Stimulated activated CD4-positive, alpha-beta T cell treated with anti-CD3 and anti-CD28 coated beads, Interleukin-1b, Interleukin-23, amount 100 ng/mL, for 4 hours (primary cell): ENCODE measurements around the gene FAH.
"Not testable (repeated sequence)": the region's sequence is repeated elsewhere in the genome, so short reads cannot be mapped to it uniquely, and the experiment has no call there.

Source experiments
- DNase-seq, 2 donors: peaks; one replicate each; pipeline ENCODE4 v3.0.0-alpha.2; 2020; ENCODE audit warnings: low read depth in 2 of 2

FAH gene

DNA sequence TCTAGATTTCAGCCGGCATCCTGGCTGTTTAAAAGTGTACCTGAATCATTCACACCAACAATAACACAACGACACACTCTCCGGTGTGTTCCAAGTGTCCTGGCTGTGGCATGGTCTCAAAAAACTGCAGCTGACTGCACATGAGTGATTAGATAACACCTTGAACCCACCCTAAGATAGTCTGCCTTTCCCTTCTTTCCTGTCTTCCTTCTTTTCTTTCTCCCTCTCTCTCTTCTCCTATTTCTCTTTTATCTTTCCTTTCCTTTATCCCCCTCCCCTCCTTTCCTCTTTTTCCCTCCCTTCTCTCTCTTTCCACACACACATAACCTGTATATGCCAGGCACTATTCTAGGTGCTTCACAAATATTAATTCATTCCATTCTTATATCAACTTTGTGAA, 1.2 kb upstream of the FAH start:
- DNase-seq, result no peak

DNA sequence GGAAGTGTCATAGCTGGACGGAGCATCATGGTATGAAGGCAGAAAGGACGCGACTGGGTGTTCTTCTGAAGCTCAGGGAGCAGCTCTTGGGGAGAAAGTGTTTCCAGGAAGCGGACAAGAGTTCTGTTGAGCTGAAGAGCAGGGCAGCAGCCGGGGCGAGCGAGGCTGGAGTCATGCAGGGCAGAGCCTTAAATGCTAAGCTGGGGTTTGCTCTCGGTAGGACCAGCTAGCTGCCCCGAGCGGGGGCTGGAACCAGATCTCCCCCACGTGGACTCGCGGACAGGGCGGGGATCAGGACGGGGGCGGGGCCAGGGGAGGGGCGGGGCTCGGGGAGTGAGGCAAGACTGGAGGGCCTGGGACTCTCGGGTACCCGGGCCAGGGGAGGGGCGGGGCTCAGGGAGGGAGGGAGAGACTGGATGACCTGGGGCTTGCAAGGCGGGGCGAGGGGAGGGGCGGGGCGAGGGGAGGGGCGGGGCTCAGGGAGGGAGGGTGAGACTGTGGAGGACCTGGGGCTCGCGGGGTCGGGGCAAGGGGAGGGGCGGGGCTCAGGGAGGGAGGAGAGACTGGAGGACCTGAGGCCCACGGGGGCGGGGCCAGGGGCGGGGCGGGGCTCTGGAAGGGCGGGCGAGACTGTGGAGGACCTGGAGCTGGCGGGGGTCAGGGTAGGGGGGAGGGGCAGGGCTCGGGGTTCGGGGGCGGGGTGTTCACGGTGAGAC, 461 bp upstream of the FAH start:
- DNase-seq, result peak; percentile 81 to 90

DNA sequence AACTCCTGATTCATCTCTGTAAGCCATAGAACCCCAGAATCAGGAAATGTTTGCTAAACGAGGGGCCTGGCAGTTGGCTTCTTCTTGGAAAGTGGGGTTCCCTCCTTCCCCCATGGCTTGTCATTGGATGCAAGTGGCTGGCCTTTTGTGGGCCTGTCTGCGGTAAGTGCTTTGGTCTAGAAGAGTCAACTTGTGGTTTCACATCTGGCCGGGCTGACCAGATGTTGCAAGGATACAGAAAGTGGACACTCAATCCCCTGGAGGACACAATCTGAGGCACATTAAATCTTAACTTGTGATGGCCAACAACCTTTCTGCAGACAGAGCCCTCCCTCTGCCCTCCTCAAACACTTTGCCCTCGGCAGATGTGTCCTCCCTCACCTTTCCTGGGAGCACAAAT, 1.1 kb downstream of the FAH start:
- no peak for DNase-seq

DNA sequence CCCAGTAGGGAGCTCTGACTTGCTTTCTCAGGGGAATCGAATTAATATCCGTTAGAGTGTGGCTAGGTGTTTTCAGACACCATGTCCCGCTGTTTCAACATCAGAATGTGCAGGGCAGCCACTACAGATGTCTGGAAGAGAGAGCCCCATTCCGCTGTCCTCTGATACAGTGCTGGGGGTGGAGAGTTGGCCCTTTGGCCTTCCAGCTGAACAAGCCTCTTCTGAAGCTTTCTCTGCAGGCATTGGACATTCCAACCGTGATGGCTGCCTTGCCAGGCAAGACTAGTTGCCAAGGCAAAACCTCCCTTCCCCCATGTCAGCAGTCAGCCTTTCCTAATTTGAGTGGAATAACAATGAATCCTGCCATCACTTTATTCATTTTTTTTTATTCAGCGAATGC, 1.5 kb downstream of the FAH start:
- DNase-seq, result no peak

DNA sequence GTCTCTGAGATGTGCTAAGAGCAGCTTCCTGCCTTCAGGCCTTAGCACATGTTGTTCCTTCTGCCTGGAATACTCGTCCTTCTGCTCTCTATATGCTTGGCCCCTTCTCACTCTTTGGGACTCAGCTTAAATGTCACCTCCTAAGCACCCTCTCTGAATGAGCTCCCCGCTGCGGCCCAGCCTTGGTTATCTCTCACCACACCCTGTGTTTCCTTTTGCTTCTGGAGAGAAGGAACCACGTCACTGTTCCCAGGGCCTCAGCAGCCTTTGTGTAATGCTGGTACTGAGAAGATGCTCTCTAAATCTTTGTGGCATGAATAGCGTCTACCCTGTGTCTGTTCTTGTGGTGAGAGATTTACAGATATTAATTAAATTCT, 2.2 kb downstream of the FAH start:
- no peak for DNase-seq

DNA sequence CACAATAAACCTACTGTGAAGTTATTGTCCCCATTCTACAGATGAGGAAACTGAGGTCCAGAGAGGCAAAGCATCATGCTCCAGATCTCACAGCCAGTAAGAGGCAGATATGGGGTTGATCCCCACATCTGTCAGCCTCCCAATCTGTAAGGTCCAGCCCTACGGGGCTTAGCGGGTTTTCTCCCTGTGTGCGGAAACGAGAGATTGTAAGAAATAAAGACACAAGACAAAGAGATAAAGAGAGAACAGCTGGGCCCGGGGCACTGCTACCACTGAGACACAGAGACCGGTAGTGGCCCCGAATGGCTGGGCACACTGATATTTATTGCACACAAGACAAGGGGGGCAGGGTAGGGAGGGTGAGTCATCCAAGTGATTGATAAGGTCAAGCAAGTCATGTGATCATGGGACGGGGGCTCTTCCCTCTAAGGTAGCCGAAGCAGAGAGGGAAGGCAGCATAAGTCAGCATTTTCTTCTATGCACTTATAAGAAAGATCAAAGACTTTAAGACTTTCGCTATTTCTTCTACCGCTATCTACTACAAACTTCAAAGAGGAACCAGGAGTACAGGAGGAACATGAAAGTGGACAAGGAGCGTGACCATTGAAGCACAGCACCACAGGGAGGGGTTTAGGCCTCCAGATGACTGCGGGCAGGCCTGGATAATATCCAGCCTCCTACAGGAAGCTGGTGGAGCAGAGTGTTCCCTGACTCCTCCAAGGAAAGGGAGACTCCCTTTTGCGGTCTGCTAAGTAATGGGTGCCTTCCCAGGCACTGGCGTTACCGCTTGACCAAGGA, 2.8 kb downstream of the FAH start:
- DNase-seq, result not testable (repeated sequence)

DNA sequence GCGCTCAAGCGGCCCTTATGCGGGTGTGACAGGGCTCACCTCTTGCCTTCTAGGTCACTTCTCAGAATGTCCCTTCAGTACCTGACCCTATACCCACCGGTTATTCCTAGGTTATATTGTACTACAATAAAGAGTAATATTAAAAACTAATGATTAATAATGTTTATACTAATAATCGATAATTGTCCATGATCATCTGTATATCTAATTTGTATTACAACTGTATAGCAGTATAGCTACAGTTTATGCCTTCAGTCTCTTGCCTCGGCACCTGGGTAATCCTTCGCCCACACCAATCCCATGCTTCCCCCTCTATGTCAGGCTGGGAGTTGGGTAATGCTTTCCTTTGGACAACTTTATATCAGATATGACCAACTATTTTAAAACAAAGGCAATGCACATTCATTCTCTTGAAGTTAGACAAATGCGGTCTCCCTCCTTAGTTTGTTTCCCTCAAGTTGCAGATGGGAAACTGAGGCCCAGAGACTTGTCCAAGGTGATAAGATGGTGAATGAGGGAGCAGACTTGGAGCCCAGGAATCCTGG, 3.4 kb downstream of the FAH start:
- DNase-seq, result no peak

DNA sequence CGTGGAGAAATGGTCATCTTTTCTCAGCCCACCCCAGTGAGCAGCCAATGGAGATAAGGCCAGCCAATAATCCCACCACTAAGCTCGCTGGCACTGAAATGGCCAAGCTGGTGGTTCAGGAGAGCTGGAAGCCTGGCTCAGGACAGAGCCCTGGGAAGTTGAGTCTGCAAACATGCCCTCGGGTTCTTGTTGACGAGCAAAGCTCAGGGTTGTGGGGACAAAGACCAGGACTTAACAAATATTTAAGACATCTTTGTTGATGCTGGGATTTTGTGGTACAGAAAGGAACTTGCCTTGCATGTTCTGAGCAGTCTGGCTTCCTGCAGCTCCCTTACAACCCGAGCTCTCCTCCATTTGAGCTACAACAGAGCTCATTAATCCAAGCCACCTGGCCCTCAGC, 4.4 kb downstream of the FAH start:
- no peak for DNase-seq

DNA sequence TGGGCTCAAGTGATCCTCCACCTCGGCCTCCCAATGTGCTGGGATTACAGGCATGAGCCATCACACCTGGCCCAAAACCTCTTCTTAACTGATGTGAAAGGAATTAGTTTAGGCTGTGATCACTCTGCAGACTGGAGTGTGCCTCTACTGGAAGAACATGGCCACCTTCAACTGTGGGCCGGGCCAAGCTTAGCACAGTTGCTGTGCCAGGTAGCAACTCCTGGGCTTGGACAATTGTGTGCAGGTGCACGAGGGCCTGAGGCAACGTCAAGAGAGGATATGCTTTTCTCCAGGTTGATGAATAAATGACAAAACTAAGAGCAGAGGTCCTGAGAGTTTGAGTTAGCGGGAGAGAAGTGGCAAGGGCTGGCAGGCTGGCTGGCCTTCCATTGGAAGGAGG, 6.5 kb downstream of the FAH start:
- DNase-seq, result no peak

DNA sequence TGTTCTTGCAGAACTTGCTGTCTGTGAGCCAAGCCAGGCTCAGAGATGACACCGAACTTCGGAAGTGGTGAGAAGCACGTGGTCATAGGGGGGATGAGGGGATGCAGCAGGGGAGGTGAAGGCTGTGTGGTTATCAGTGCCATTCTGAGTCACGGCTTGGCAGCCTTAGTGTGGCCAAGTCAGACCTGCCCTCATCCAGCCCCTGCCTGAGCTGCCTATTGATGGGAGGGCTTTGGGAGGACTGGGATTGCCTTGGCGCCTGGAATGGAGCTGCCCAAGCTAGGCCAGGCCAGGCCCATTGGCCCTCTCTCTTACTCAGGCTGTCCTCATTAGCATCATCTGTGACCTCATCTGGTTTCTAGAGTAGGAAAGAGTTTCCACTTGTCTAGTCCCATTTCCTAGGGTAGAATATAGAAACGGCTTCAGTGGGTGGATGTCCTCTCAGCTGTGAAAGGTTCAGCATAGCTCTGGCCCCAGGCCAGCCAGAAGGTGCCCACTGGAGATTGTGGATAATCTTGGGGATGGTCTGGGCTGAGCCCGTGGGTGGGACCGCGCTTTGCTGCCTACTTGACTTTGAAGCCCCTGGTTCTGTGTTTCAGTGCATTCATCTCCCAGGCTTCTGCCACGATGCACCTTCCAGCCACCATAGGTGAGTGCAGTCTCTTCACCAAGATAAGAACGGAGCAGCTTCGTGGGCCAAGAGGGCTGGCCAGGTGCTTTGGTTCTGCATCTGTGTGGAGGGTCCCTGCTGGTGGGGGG, 7.2 kb downstream of the FAH start:
- DNase-seq, result no peak

DNA sequence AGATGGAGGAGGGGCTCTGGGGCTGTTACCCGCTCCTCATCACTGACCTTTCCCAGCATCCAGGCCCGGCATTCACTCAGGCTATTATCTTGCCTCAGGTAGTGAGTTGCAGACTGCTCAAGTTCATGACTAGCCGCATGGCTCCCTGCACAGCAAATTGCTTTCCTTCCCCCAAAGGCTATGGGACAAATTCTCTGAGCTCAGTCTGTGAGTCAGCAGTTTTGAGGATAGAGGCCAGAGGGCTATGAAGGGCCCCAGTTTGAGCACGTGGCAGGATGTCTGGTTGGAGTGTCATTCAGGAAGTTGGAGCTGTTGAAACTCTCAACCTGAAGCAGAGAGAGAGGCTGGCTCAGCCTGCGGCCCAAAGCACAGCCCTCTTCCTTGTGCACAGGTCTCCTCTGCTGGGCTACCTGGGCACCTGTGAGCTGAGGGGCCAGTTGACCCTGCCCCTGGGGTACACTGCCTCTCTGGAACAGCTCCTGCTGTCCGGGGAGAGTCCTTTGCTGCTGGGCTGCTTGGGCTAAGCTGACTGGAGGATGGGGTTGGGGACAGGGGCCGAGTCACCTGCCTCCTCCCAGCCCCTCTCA, 7.9 kb downstream of the FAH start:
- peak in 1 of 2 donors; percentile 5 for DNase-seq

DNA sequence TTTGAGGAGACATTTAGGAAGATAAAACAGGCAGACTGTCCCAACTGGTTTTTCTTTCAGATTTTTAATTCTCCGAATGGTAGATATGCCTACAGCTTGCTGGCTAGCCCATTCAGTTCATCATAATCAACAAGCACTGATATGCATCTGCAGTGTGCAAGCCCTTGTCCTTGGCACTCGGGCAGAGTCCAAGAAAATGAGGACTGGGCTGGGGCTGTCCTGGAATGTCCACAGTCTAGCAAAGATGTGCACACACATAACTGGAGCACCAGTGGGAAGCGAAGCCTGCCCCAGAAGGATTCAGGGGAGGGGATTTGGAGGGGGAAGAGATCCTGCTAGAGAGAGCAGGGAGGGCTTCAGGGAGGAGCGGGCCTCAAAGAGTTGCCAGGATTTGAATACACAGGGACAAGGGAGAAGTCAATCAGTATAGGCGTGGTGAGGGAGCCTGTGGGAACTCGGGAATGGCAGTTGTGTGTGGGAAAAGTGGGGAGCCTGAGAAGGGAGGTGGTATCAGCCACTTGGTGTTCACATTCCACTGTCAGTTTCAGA, 8.7 kb downstream of the FAH start:
- no peak for DNase-seq

DNA sequence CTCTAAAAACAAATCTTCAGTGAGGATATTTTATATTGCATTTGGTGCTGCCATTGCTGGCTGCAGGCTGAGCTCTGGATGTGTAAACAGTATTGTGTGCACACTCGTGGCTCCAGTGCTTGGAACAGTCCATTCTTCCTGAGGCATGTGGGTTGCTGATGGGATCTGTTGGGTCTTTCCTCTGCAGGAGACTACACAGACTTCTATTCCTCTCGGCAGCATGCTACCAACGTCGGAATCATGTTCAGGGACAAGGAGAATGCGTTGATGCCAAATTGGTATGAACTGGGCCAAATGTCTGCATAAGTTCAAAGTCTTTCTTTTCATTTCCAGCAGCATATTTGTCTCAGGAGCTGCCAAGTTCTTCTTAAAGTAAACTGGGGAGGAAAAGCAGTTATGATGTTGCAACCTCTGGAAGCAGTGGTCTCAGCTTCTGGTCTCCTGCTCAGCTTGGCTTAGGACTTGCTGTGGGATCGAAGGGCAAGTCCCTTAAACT, 9.3 kb downstream of the FAH start:
- no peak for DNase-seq

DNA sequence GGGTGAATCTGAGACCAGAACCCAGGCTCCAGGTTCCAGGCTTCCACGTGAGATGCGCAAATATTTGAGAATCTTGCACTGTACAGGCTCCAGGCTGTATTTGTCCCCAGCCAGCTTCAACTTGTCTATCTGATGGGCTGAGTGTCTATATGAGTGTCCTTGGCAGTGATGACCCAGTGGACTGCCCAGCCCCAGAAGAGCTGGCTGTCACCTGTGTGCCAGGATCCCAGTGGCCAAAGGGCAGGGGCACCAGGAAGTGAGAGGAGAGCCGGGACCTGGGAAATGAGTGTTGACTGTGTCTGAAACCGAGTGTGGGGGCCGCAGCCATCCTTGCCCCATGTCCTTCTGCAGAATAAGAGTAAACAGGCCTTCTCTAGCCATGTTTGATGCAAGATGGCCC, 10.4 kb downstream of the FAH start:
- no peak for DNase-seq

DNA sequence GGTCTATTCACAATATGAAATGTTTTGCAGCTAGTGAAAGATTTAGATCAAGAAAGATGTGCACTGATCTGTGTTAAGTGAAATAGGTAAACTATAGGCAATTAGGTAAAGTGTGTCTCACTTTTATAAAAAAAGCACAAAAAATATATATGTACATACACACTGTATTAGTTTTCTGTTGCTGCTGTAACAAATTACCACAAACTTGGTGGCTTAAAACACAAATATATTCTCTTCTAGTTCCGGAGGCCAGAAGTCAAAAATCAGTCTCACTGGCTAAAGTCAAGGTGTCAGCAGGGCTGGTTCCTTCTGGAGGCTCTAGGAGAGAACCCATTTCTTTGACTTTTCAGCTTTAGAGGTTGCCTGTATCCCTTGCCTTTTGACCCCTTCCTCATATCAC, 11.1 kb downstream of the FAH start:
- no peak for DNase-seq

DNA sequence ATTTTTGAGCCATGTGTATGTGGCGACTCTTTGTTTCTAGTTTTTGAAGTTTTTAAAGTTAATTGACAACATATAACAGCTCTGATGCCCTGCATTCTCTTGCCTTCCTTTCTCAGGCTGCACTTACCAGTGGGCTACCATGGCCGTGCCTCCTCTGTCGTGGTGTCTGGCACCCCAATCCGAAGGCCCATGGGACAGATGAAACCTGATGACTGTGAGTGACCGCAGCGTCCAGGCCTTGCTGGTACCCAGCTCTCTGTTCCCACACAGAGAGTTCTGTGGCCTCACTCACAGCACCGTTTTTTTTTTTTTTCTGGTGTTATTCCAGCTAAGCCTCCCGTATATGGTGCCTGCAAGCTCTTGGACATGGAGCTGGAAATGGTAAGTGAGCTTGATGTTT, 15.1 kb downstream of the FAH start:
- DNase-seq, result no peak

DNA sequence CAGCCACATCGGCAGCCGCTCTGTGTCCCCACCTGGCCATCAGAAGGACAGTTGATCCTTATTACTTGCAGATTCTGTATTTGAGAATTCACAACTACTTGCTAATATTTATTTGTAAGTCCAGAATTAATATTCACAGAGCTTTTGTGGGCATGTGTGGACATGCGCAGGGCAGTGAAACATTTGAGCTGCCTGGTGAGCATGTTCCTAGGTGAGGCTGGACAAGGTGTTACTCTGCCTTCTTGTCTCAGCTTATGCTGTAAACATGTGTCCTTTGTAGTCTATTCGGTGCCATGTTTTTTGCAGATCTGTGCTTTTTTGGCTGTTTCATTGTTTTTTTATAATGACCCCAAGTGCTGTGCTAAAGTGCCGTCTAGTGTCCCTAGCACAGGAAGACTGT, 15.6 kb downstream of the FAH start:
- no peak for DNase-seq

DNA sequence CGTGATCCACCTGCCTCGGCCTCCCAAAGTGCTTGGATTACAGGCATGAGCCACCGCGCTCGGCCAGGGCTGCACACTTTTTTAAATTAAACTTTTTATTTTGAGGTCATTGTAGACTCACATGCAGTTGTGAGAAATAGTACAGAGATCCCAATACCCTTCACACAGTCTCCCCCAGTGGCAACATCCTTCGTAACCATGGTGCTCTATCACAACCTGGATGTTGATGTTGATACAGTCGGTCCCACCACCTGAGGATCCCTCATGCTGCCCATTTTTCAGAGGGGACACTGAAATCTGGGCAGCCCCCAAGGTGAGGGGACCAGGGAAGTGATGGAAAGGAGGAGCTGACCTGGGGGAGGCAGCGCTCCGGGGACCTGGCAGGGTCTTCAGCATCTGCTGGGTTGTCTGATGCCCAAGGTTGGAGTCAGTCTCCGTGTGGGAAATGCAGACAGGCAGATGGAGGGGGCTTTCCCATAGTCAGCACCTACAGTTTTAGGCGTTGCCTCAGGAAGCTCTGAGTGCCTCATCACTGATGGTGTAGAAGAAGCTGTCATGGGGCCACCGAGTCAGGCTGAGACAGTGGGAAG, 17.1 kb downstream of the FAH start:
- no peak for DNase-seq

DNA sequence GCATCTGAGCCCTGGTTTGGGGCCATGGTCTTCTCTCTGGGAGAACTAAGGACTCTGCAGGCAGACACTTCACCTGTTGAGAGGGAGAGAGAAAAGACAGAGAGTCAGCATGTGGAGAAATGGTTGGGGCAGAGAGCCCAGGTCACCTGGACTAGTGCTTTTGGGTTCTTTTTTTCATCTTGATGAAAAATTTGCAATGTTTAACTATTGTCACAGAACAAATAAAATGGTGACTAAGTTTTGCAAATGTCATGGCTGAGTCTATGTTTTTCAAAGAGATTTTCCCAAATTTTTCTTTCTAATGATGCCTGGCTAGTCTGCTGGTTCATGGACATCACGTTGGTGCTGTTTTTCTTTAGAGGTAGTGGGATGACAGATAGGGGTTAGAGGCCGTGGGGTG, 17.8 kb downstream of the FAH start:
- DNase-seq, result no peak

DNA sequence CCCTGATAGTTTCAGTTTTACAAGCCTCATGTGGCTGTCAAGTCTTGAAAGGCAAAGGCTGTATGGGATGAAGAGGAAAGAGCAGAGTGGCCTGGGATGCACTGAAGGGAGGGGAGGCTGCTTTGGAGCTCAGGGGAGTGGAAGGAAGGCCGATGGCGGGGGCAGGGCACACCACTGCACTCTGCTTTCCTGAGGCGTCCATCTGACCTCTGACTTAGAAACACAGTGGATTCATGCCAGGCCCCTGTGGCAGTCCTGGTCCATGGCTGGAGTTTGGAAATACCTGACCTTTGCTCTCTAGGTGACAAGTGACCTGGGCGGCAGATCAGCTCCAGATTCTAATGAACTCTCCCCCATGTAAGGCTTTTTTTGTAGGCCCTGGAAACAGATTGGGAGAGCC, 19.0 kb downstream of the FAH start:
- DNase-seq, result no peak

DNA sequence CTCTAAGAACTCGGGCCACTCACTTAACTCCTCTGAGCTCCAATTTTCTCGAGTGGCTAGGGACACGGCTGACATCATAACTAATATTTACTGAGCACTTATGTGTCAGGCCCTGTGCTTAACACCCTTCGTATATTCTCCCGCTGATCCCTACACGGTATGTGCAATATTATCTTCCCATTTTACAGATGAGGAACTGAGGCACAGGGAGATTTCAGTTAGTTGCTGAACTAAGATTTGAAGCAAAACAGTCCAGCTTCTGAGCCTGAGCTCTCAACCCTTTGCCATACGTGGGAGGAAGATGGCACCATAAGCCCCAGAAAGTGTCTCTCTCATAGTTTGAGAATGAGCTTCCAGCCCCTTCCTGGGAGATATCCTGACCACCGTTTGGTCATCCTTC, 19.6 kb downstream of the FAH start:
- DNase-seq, result no peak
